ENCODE data around the gene CFH.
"Not testable (repeated sequence)": the region's sequence is repeated elsewhere in the genome, so short reads cannot be mapped to it uniquely, and the experiment has no call there.

Gene CFH

DNA sequence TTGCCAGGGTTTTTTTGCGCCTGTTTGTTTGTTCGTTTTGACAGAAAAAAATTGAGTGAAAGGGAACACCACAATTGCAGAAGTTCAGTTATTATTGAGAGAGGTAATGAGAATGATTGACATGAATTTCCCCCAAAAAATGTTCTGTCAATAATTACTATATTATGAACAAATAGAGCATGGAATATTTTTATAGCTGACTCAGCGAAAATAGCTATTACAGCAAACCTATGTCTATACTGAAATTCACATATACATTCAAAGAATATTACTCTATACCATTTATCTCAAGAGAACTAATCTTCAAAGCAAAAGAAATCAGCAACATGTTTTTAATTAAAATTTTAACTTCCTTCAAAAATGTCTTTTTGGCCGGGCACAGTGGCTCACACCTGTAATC, 118.0 kb downstream of the CFH start:
- not testable (repeated sequence) for DNase-seq

DNA sequence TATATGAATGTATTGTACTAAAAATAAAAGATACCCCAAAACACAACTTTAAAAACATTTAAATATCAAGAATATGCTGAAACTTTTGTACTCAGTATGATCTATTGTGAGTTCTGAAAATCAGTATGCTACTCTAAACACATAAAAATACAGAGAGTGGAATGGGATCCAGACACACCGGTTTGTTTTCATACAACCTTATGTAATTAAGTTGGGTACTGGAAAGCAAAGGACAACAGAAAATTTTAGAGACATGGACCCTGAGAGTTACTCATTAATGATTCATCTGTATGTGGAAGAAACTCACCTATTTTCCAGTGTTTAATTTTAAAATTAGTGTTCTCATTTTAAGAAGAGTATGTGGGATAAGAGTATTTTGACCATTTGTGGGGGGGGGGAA, 121.9 kb downstream of the CFH start:
- no peak for DNase-seq

DNA sequence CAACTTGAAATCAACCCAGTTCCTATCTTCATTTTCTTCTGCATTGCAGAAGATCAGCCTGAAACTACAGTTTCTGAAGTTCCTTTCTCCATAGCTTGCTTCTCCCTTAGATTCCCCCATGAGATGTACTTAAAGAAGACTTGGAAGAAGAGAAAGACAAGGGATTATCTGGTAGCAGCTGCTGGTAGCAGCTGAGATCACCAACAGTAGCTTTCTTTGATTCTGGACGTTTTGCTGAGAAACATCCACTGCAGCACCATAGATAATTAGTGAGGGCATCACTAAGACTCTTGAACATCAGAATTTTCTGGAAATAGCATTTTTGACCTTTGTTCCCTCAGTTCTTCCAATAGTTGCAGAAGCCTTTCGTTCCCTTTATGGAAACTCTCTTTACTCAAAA, 122.3 kb downstream of the CFH start:
- no peak for DNase-seq

DNA sequence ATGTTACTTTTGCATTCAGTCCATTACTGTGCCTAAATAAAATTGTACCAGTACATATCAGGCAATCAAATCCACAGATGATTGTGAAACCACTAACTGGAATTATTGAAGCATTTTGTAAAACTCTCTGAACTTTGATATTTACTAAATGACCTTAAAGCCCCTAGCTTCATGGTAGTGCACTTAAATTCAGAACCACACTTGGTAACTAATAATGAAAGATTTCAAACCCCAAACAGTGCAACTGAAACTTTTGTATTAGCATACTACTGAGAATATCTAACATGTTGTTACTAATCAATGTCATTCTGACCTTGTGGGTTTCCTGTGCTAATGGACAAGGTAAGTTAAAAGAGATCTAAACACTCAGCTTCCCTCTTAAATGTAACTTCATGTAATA, 122.8 kb downstream of the CFH start, which contains the start of gene CFHR3:
Gene CFHR3 (plus strand): TSS at position 238 of the 400 bp plus-strand sequence. CDS start 47 bp downstream, at position 285.
- DNase-seq = no peak

DNA sequence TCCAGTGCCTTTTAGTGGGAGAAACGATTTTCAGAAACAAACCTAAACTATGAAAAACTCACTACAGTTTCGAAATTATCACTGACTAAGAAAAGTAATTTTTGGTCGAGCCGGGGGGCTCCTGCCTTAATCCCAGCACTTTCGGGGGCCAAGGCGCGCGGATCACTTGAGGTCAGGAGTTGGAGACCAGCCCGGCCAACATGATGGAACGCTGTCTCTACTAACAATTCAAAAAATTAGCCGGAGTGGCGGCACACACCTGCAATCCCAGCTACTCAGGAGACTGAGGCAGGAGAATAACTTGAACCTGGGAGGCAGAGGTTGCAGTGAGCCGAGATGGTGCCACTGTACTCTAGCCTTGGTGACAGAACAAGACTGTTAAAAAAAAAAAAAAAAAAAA, 125.8 kb downstream of the CFH start:
- DNase-seq = no peak

DNA sequence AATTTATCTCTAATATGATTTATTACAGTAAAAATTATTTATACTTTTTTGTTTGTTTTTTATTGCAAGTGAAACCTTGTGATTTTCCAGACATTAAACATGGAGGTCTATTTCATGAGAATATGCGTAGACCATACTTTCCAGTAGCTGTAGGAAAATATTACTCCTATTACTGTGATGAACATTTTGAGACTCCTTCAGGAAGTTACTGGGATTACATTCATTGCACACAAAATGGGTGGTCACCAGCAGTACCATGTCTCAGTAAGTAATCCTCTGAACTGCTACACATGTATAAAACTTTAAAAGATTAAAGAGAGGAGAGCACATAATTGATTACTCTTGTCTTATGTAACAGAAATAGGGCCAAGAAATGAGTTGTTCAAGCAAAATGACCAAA, 127.2 kb downstream of the CFH start:
- no peak for DNase-seq

DNA sequence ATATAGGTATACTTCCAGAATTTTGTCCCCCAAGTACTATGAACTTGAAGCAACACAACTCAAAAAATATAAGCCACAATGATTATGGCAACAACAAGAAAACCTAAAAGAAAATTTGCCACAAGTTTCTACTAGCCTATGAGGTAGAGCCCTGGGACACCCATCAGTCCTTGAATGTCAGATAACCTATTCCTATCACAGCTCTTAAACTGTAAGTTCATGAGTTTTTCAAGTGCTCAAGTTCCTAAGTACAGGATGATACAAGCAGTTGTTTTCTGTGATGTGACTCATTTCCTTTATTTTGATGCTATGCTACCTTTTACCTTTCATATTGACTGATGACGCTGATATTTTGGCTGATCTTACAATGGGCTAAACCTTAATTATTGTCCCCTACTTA, 139.4 kb downstream of the CFH start:
- not testable (repeated sequence) for DNase-seq

DNA sequence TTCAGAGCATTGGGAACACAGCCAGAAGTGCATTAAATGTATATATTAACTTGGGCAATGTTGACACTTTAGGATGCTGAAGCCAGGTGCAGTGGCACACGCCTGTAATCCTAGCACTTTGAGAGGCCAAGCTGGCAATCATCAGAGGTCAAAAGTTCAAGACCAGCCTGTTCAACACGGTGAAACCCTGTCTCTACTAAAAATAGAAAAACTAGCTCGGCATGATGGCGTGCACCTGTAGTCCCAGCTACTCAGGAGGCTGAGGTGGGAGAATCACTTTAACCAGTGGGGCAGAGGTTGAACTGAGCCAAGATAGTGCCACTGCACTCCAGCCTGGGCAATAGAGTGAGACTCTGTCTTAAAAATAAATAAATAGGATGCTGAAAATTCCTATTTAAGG, 142.3 kb downstream of the CFH start:
- not testable (repeated sequence) for DNase-seq

Data from C1 segment of cervical spinal cord (tissue), 14 donors.